GM19043 (cell line): ENCODE results near the gene CACNA1I.

Experiments
- ATAC-seq: cut with Tn5 transposase; IDR thresholded peaks from one replicate; pipeline ENCODE4 v1.9.1; 2021; ENCODE audit warnings: low read depth; ENCODE audit not compliant: unreplicated experiment

Gene CACNA1I

GRCh38 chr22:39621826-39622225 is 51.3 kb downstream of the CACNA1I start:
- ATAC-seq: no peak

GRCh38 chr22:39622881-39623367 is 52.4 kb downstream of the CACNA1I start:
- ATAC-seq: no peak

DNA sequence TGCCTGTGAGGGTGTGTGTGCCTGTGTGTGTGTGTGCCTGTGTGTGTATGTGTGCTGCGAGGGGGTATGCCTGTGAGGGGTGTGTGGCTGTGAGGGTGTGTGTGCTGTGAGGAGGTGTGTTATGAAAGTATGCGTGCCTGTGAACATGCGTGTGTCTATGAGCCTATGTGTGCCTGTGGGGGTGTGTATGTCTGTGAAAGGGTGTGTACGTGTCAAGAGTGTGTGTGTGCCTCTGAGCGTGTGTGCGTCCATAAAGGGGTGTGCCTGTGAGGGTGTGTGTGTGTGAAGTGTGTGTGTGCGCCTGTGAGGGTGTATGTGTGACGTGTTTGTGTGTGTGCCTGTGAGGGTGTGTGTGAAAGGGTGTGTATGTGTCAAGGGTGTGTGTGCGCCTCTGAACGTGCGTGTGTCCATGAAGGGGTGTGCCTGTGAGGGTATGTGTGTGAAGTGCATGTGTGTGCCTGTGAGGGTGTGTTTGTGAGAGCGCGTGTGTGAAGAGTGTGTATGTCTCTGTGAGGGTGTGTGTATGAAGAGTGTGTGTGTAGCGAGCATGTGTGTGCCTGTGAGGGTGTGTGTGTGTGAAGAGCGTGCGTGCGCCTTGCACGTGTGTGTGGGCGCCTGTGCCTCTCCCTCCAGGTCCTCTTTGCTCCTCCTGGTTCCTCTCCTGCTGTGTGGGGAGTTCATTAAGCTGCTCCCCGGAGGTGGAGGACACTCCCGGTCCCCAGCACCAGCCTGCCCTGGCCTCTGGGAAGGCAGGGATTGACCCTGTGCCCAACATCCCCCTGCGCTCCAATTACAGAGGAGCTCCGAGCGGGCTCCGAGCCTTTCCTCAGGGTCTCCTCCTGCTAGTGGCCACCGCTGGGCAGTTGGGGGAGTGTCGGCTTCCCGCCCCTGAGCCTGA is 53.3 kb downstream of the CACNA1I start:
- ATAC-seq: no peak

DNA sequence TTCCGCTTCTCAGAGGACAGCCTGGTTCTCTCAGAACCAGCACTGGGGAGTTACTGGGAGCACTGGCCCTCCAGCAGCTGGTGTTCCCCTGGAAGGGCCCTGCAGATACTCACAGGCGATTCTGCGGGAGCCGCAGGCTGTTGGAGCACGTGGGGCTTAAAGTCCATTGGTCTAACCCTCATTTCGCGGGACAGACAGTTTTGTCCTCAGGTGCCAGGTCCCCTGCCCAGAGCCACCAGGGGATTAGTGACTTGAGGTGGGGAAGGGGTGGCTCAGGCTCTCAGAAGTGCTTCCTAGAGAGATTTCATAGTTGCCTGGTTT is 53.9 kb downstream of the CACNA1I start:
- ATAC-seq: no peak

DNA sequence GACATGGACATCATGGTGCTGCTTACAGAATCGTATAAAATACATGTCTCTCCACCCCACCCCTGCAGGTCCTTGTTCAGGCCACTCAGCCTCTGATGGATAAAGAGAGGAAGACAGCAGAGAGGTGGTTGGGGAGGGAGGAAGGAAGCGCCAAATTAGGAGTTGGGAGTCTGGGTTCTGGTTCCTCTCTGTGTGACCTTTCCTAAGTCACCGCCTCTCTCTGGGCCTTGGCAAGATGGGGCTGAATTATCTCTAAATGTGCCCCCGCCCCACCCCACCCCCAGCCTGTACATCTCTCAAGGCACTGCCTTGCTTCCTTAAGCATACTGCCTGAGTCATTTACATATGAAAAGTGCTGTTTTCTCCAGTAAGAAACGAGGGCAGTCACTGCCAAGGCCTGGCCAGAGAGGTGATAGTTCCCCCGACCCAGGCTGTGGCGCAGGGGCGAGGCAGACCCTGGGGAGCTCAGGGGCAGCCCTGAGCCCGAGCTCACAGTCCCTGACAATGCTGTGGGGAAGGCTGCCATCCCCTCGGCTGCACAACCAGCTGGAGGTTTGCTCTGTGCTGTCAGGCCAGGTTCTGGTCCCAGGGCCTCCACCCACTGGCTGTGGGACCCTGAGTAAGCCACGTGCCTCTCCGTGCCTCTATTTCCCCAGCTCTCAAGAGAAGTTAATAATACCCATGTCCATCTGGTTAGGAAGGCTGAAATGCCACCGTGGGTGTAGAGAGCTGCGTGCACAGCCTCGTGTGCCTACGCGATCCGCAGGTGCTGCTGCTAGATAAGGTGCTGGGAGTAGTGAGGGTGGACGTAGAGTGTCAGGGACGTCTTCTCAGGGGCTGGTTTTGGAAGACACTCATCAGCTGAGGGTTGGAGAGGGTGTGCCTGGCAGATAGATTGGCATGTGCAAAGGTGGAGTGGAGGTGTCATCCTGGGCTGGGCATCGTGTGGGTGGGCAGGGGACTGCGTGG is 55.3 kb downstream of the CACNA1I start:
- no peak for ATAC-seq

GRCh38 chr22:39627208-39627607 is 56.7 kb downstream of the CACNA1I start:
- no peak for ATAC-seq

GRCh38 chr22:39627865-39628562 is 57.5 kb downstream of the CACNA1I start:
- no peak for ATAC-seq

DNA sequence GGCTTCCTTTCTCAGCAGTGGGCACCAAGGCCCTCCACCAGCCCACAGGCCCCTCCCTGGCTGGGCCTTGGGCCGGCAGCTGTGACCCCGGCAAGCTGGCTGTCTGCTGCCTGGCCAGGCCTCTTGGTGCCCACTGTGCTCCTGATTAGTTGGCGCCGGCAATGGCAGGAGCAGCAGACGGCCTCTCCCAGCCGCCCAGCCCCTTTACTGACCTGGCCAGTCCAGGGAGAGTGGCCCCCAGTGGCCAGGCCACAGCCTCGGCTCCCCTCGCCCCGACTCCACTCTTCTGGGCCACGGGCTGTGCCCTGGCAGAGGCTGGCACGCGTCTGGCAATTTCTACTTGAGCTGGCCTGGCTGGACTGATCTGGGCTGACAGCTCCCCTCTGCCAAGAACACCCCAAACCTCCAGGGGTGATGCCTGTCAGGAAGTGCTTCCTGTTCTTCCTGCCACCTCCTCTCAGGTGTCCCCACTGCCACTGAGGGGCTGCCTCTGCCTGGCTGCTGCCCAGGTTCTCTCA is 58.1 kb downstream of the CACNA1I start:
- no peak for ATAC-seq

DNA sequence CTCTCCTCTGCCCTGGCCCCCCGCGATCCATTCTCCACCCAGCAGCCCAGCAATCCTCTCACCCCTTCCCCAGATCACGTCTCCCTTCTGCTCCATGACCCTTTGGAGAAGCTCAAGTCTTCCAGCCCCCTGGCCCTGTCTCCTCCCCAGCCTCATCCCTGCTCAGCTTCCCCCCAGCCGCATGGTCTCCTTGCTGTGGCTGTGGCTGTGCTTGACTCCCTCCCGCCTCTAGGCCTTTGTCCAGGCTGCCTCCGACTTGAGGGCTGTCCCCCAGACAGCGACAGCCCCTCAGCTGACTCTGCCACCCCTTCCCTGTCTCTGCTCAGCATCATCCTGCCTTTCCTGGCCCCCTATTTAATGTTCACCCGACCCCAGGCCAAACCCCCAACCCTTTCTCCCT is 59.3 kb downstream of the CACNA1I start:
- no peak for ATAC-seq

- no peak for ATAC-seq
These were observed 60.2 kb downstream of the CACNA1I start for GRCh38 chr22:39630721-39631120.

DNA sequence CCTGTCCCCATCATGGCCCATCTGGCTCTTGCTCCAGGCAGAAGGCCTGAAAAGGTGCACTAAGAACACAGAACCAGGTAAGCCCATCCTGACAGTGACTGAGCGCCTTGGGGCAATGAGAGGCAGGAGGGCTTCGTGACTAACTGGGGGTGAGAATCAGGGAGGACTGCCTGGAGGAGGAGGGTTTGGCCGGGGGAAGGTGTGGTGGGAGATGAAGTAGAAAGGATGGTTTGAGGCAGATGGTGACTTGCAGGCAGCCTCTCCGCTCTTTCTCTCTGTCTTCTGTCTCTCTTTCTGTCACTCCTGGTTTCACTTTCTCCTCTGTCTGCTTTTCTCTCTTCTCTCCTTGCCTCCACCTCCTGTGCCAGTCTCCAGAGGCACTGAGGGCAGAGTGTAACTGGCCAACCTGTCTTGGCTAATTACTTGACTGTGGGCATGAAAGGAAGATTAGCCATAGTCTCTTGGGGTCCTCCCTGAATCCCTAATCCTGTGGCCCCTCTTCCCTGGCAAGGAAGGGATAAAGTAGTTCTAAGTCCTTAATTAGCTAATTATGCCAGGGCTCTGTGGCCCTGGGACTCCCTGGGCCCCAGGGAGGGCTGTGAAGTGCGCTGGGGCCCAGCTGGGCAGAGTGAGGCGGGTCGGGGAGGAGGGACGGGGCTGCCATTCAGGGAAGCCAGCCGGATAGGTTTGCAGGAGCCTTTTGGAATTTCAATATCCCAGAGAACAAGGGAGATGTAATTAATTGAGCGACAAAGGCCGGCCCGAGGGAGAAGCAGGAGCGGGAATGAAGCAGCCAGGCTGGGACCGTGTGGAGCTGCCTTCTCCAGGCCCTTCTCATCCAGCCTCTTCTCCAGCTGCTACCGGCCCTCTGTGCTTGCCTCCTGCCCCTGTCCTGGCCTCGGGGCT is 61.1 kb downstream of the CACNA1I start:
- no peak for ATAC-seq

- no peak for ATAC-seq
These were observed 64.2 kb downstream of the CACNA1I start for GRCh38 chr22:39634530-39635405.

GRCh38 chr22:39635719-39636118 is 65.2 kb downstream of the CACNA1I start:
- no peak for ATAC-seq

GRCh38 chr22:39638958-39639357 is 68.4 kb downstream of the CACNA1I start:
- ATAC-seq: no peak

DNA sequence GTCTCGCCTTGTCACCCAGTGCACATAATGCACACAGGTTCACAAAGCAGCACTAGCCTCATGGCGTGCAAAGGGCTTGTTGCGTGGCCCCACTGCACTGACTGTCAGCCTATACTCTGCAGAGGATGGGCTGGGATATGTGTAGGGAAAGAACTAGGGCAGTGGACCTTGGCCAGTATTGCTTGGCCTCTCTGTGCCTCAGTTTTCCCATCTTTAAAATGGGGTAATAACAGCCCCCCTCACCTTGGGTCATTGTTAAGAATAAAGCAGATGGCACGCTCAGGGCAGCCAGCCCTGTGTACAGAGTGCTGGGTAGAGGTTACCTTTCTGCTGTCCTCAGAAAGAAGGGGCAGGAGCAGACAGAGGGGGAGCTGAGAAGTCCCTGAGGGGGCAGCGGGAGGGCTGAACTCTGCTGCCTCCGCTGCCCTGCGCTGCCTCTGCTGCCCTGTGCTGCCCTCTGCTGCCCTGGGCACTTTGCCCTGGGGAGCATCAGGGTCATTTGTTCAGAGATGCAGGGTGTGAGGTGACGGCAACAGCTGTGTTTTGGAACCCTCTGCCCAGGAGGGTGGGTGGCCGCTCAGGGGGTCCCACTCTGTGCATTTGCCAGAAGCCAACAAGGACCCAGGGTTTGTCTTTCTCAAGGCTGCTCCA is 71.2 kb downstream of the CACNA1I start:
- ATAC-seq: no peak

- no peak for ATAC-seq
These were observed 72.9 kb downstream of the CACNA1I start for GRCh38 chr22:39643311-39644083.

DNA sequence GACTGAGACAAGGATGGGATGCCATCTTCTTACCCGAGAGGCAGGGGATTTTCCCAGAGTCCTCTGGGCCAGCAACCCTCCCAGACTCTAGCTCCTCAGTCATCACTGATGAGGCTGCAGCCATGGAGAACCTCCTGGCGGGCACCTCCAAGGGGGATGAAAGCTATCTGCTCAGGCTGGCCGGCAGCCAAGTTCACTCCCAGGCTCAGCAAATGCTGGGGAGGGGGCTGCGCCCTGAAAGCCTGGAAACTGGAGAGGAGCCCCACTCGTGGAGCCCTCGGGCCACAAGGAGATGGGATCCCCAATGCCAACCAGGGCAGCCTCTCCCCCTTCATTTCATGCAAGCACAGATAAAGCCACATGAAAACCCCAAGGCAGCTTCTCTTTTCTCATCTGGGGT is 75.0 kb downstream of the CACNA1I start:
- ATAC-seq: no peak
